GM18511 (cell line): ENCODE data around the gene TRPM5.

Source experiments
- ATAC-seq: cut with Tn5 transposase; IDR thresholded peaks from one replicate; pipeline ENCODE4 v1.9.1; 2021; ENCODE audit warnings: mild to moderate bottlenecking, moderate library complexity; ENCODE audit not compliant: unreplicated experiment

The TRPM5 gene

DNA sequence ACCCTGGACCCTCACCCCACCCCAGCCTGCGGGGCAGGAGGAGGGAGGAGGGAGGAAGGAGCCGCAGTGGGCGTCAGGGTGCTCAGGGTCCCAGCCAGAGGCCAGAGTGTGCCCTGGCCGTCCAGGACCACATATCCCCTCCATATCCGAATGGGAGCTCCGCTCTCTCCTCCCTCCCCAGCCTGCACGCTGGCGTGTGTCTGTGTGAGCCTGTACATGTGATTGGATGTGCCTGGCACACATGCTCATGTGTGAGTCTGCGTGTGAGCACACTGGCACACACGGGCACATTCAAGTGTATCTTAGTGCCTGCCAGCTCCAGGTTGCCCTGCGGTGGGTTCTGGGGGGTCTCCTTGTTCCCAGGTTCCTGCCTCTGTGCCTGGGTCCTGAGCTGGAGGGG lies 35.6 kb downstream of the TRPM5 start:
- no peak for ATAC-seq

GRCh38 chr11:2406878-2407410 lies 37.4 kb downstream of the TRPM5 start:
- no peak for ATAC-seq

DNA sequence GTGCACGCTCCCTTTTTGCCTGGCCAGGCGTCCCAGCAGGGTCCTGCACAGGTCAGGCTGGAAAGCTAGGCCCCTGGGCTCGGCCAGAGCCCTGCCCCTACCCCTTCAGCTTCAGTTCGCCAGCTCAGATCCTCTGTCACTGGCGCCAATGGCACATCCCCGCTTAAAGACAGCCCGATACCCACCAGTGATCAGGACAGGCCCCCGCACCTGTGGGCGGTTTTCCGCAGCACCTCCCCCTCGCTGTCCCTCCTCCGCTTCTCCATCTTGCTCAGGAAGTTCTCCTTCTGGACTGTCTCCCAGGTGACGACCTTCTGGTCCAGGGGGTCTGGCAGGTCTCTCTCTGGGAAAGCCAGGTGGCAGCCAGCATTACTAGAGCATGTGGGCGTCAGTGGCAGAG lies 37.9 kb downstream of the TRPM5 start:
- no peak for ATAC-seq

DNA sequence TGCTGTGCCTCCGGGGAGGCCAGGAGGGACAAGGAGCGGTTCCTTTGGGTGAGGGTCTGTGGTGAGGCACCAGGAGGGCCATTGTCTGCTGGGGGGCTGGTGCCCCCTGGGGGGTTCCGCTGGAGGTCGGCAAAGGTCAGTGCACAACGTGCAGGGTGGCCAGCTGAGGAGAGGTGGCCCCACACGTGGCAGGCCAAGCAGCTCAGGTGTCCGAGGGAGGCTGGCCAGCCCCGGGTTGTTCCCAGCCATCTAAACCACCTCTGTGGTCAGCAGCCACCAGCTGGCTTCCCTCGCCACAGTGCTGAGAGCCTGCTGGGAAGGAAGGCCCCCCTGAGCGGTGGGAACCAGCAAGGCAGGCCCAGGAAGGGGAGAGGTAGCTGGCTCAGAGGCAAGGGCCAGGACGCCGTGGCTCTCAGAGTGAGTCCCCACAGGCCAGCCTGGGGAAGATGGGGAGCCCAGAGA lies 39.5 kb downstream of the TRPM5 start:
- ATAC-seq, result no peak

DNA sequence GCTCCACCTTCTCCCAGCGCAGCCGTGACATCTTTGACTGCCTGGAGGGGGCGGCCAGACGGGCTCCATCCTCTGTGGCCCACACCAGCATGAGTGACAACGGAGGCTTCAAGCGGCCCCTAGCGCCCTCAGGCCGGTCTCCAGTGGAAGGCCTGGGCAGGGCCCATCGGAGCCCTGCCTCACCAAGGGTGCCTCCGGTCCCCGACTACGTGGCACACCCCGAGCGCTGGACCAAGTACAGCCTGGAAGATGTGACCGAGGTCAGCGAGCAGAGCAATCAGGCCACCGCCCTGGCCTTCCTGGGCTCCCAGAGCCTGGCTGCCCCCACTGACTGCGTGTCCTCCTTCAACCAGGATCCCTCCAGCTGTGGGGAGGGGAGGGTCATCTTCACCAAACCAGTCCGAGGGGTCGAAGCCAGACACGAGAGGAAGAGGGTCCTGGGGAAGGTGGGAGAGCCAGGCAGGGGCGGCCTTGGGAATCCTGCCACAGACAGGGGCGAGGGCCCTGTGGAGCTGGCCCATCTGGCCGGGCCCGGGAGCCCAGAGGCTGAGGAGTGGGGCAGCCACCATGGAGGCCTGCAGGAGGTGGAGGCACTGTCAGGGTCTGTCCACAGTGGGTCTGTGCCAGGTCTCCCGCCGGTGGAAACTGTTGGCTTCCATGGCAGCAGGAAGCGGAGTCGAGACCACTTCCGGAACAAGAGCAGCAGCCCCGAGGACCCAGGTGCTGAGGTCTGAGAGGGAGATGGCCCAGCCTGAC lies 41.2 kb downstream of the TRPM5 start:
- ATAC-seq, result no peak

GRCh38 chr11:2402106-2402505 lies 42.2 kb downstream of the TRPM5 start:
- ATAC-seq, result no peak

DNA sequence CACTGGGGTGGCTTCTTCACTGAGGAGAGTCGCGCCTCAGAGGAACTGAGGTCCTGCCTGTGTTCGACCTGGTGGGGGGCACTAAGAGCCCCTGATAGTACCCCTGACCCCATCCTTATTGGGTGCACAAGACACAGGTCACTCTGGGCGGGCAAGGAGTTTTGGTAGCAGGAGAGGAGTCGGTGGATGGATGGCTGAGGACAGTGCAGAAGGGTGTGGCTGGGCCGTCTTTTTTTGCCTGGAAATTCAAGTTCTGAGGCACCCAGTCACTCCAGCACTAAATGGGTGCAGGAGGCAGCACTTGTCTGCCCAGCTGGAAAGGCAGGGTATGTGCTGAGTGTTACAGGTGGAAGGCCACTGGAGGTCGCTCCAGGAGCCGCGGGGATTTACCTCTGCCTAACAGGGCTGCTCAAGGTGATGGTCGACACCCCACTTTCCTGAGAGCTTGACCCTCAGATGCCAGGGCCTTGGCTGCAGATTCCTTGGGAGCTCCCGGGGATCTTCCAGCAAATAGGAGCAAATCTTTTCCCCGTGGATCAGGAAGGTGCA lies 42.8 kb downstream of the TRPM5 start:
- no peak for ATAC-seq

GRCh38 chr11:2400762-2401435 lies 43.4 kb downstream of the TRPM5 start:
- ATAC-seq, result peak; percentile 9

- ATAC-seq, result peak; percentile 87
Measured at GRCh38 chr11:2400069-2400761, 44.1 kb downstream of the TRPM5 start, which contains the start of gene TSSC4. TSSC4 (plus strand) TSS chr11:2400750; CDS start chr11:2402634, 1,884 bp downstream.

GRCh38 chr11:2399488-2400068 lies 44.7 kb downstream of the TRPM5 start:
- ATAC-seq, result peak; percentile 4

- ATAC-seq, result no peak
Measured at GRCh38 chr11:2398664-2399355, 45.5 kb downstream of the TRPM5 start.

GRCh38 chr11:2397005-2397404 lies 47.3 kb downstream of the TRPM5 start:
- ATAC-seq, result no peak

- ATAC-seq, result no peak
Measured at GRCh38 chr11:2396471-2396870, 47.8 kb downstream of the TRPM5 start.

DNA sequence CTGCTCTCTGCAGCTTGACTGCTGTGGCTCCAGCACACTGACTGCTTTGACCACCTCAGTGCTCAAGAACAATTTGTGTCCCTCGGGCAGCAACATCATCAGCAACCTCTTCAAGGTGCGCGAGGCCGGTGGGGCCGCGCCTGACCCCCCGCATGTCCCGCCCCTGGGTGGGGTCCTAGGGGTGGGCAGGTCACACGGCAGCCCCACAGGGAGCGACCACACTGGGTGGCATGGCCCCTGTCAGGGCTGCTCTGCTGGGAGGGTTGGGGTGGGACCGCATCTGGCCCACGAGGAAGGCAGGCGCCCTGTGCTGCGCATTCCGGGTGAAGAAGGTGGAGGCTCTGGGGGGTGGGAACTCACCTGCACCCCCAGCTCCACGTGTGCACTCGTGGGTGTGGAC lies 48.5 kb downstream of the TRPM5 start:
- no peak for ATAC-seq

- ATAC-seq, result no peak
Measured at GRCh38 chr11:2395211-2395730, 49.0 kb downstream of the TRPM5 start.

DNA sequence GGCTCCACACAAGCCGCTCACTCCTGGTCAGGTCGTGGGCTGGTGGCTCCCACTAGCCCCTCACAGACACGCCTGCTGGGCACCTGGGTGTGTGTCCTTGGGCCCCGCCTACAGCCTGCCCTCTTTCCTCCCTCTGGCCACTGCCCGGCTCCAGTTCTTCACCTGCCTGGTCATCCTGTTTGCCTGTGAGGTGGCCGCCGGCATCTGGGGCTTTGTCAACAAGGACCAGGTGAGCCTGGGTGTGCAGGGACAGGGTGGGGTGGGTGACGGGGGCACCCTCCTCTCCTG lies 49.6 kb downstream of the TRPM5 start:
- ATAC-seq, result no peak
